Measurements from ENCODE around the gene AUTS2.

Gene AUTS2

DNA sequence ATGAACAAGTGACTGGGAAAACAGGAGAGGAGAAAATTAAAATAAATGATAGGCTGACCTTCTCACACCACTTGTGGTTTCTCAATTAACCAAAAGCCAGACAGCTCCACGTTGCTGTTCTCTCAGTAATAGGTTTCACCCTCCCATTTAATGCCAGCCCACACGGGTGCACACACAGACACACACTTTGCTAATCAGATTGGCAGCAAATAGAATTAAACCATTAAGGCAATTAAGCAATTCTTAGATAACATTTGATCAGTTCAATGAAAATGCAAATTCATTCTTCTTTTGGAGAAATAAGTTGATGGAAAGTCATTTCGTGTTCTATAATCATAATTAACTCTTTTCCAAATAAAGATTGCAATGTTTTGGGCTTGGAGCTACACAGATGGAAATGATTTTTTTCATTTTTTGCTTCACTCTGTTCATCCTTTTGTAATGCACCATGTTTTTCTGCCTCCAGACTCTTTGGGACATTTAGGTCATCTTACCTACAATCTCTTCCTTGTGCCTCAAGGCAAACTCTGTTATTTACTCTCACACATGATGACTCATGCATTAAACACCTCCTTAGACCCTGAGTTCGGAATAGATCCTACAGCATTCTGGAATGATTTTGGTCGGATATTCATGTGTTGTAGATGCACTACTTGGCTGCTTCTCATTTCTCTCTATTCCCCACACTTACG is 700.7 kb downstream of the AUTS2 start:
- DNase-seq = peak; percentile 16

DNA sequence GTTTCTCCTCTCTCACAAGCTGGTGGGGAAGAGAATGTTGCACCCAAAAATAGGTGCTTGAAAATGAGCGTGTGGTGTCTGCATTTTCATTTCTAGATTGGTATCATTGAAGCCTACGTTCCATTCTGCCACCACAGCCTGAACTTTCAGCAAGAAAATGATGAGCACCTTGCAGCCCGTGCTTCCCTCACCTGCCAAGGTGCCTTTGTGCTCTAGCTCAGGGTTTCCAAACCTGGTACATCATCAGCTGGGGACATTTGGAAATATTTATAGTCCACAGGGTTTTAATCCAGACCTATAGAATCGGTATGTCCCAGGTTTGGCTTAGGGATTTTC is 701.2 kb downstream of the AUTS2 start:
- DNase-seq = no peak

- no peak for DNase-seq
Observed at GRCh38 chr7:70301673-70302185, 703.5 kb downstream of the AUTS2 start.

GRCh38 chr7:70303309-70303708 is 705.0 kb downstream of the AUTS2 start:
- no peak for DNase-seq

DNA sequence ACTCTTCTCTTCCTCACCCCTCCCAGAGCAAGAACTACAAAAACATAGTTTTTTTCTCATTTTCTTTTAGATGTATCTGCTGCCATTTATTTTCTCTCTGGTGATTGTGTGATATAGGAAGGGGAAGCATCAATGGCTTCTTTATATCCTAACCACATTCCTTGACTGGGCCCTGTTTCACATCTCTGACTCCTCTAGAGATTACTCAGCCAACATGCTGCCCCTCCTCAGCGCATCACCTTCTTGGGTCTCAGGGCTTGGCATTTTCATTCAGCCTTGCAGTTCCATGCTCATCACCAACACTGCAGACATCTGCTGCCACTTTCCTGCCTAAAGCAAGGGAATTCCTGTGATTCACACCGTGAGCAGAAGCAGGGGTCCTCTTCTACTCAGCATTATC is 705.5 kb downstream of the AUTS2 start:
- no peak for DNase-seq

- DNase-seq = peak; percentile 8
Observed at GRCh38 chr7:70306173-70306572, 707.9 kb downstream of the AUTS2 start.

DNA sequence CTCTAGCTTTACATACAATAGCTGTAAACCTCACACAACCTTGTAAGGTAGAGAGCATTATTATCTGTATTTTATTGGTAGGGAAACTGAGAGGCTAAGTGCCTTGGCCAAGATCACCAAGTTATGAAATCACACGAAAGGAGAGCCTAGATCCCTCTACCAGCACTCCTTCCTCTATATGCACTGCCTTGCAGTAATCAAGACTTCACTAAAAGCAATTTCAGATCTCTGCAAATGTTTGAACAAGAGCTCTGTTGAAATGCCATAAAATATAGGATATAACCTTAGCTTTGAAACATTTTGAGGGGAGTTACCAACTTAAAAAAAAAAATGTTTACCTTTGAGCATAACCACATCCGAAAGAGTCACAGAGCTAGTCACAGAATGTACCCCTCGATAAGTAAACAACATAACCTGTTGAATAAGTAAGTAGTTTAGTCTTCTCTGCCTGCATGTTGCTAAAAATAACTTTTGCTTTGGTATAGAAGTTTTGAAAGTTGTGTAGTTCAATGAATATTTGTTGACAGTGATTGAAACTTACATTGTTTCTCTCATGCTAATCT is 709.4 kb downstream of the AUTS2 start:
- no peak for DNase-seq

DNA sequence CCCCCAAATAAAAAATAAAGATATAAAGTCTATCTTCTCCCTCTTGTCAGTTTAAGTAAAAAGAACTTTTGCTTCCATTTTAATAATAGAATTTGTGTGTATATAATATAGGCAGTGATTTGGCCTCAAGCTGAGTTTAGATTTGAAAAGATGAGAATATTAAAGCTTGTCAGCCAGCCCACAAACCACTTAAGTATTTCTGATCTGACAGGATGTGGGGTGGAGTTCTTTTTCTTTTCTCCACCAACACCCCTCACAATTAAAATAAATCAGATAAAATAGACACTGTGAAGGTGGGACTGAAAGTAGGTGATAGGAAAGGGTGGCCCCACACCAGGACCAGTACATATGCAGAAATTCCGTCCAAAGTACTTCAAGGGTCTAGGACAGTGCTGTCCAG is 714.1 kb downstream of the AUTS2 start:
- no peak for DNase-seq

- no peak for DNase-seq
Observed at GRCh38 chr7:70313271-70313670, 715.0 kb downstream of the AUTS2 start.

DNA sequence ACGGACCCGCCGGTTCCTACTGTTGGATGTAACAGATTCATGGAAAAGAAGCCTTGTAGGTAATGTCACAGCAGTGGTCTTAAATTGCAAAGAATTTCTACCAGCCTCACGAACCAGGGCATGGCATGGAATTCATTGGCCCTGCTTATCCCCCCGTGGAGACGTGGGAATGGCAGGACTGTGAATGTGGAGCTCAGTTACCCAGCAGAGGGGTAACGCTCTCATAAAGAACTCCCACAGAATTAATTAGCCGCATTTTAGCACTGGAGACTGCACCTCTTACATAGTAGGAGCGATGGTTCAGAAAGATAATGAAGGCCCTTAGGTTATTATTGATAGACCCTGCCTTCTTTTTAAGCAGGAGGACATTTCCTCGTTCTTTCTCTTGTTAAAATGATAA is 715.4 kb downstream of the AUTS2 start:
- DNase-seq = no peak

GRCh38 chr7:70314221-70314620 is 715.9 kb downstream of the AUTS2 start:
- DNase-seq = no peak

GRCh38 chr7:70316745-70317144 is 718.5 kb downstream of the AUTS2 start:
- DNase-seq = no peak

DNA sequence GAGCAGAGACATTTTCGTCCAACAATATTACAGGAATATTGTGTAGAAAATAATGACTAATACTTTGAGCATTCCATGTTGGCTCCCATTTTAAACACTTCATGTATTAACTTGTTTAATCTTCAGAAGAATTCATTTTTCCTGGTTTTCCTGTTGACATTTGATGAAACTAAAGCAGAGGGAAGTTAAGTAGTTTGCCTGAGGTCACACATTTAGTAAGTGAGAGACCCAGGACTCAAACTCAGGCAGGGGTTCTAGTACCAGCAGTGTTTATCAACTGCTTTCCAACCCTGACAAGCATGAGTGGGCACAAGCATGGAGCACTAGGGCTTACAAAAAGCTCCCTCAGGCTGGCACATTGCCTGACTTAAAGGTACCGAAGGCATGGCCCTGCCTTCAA is 719.1 kb downstream of the AUTS2 start:
- DNase-seq = no peak

DNA sequence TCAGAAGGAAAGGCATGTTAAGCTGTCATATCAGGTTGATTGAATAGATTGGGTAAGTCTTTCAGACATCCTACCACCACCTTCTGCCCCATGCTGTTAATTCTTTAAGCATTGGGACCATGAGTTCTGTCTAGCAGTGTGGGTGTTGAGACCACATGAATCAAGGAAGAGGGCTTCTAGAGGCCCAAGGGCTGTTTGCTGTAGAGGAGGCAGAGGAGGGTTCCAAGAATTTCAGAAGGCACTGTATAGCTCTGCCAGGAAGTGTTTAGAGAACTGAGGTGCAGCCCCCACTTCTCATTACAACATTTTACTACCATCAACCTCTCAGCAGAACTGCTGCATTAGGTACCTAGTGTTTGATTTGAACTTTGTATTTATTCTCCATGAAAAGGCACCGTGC is 720.2 kb downstream of the AUTS2 start:
- DNase-seq = no peak

GRCh38 chr7:70319057-70319456 is 720.8 kb downstream of the AUTS2 start:
- no peak for DNase-seq

DNA sequence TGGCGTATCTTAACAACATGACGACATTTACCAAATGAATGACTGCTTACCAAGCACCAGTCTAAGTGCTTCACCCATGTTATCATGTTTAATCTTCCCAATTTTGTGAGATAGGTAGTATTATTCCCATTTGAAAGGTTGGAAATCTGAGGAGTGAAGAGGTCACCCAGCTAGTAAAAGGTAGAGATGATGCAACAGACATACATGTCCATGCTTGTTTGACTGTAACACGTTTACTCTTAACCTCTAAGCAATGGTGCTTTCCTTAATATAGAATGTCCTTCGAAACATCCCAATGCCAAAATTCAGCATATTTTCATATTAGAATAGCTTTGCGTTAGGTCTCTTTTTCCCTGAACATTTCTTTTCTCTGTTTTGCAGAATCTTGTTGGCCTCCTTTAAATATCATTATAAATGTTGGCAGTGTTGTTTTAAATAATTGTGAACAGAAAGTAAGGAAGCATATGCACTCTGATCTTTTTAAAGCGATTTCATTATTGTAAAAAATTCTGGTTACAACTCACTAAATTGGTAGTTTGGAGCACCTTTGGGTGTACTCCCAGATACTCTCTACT is 722.8 kb downstream of the AUTS2 start:
- no peak for DNase-seq

DNA sequence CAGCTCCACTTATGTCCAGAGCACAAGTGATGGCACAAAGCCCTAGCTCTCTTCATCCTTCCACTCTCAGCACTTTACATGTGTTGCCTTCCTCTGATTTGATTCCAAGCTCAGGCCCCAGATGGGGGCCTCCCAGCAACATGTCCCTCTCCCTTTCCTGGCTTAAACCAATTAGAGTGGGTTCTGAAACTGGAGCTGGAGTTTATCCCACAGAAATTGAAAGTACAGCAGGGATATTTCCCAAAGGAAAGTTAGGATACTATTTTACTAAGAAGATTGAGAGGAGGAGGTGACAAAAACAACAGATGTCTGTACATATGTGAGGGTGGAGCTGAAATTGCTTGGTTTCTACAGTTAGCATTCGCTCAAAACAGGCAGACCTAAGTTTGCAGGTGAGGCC is 724.6 kb downstream of the AUTS2 start:
- no peak for DNase-seq

DNA sequence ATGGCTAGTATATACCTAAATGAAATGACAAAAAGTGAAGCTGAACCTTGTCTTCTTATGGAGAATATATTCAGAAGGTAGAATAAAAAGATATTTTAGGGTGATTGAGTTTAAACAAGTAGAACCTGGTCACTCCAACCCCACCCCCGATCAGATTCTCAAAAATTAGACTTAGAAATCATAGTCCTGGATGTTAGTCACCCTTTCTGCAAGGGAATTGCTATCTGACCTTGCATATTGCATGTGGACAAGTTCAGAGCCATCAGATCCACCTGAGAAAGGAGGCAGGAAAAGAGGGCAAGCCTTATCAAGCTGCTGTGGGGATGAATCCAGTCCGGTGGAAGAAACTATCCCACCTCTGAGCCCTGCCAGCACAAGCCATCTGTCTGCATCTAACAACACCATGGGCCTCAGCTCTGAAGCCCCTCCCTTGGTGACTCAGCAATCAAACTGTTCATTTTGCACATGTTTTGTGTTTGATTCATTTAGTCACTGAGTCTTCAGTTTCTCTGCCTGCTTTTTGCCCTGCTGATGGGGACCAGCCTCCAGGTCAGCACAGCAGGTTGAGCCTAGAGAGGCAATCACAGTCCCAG is 727.3 kb downstream of the AUTS2 start:
- peak; percentile 18 for DNase-seq

DNA sequence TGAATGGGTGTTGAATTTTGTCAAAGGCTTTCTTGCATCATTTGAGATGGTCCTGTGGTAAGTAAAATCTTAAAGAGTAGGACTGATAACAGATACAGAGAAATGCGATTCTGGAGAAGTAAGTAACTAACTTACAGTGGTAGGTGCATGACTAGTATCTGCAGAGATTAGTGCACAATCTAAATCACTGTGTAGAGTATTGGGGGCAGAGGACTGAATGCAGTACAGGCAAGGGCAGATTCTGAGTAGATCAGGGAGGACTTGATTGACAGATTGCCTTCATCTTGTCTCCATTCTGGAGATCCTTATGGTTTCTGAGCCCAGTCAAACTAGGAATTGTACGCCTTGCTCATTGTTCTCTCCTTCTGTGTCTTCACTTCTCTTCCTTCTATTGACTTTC is 736.0 kb downstream of the AUTS2 start:
- no peak for DNase-seq

GRCh38 chr7:70334871-70335270 is 736.6 kb downstream of the AUTS2 start:
- no peak for DNase-seq

GRCh38 chr7:70336536-70336935 is 738.3 kb downstream of the AUTS2 start:
- DNase-seq = no peak

DNA sequence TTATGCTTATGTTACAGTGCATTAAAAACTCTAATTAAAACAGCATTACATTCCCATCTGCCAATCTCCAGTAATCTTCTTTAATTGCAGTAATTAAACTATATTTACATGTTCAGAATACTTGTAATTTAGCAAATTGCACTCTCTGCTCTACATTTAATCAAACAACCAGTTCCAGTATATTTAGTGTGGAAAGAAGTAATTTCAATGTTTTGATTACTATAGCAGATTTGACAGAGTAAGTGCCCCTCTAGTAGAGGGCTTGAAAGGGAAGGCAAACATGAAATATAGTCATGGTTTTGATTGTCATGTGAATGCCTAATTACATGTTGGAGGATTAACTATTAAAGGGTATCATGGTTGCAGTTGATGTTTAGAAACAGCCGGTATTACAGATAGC is 739.7 kb downstream of the AUTS2 start:
- DNase-seq = no peak

GRCh38 chr7:70340236-70340635 is 742.0 kb downstream of the AUTS2 start:
- no peak for DNase-seq

GRCh38 chr7:70341446-70341845 is 743.2 kb downstream of the AUTS2 start:
- no peak for DNase-seq
